Colon (tissue), 2 donors: Measurements from ENCODE around the gene MAD1L1.

ENCODE experiments used
- FAIRE-seq: peaks from 2 replicates; lab custom pipeline; 2012; peaks lifted over from hg19 to GRCh38; lab: Jason Lieb, UNC
- donor health status: control.
- donor health status: control.

The MAD1L1 gene

DNA sequence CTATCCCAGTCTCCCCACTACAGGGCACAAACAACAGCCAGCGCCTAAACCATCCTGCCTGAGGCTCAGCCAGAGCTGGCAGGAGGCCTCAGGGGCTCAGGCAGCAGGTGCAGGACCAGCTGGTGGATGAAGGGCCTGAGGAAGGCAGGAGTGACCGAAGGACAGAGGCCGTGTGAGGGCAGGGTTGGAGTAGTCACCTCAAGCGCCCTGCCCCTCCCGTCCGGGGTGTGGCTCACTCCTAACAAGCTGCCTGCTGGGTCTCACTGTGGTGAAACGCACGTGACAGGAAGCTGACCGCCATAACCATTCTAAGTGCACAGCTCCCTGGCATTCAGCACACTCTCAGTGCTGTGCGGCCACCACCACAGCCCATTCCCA is 281.6 kb downstream of the MAD1L1 start:
- no peak for FAIRE-seq

- FAIRE-seq, result no peak
Measured at GRCh38 chr7:1950452-1951158, 282.1 kb downstream of the MAD1L1 start.

- FAIRE-seq, result no peak
Measured at GRCh38 chr7:1950066-1950451, 282.7 kb downstream of the MAD1L1 start.

DNA sequence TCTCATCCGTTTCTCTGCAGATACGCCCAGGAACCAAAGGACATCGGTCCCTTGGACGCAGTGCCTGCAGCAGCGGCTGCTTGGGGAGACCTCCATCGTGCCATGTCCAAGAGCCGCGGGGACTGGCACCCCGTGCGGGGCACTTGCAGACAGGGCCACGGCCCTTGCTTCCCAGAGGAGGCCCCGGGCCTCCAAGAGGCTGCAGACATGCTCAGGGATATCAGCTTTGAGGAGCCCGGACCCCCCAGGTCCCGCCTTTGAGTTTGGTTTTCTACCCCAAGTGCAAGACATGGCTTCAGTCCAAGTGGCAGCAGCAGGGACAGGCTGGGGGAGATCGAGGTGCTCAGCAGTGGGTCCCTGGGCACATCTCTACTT is 283.1 kb downstream of the MAD1L1 start:
- FAIRE-seq, result no peak

DNA sequence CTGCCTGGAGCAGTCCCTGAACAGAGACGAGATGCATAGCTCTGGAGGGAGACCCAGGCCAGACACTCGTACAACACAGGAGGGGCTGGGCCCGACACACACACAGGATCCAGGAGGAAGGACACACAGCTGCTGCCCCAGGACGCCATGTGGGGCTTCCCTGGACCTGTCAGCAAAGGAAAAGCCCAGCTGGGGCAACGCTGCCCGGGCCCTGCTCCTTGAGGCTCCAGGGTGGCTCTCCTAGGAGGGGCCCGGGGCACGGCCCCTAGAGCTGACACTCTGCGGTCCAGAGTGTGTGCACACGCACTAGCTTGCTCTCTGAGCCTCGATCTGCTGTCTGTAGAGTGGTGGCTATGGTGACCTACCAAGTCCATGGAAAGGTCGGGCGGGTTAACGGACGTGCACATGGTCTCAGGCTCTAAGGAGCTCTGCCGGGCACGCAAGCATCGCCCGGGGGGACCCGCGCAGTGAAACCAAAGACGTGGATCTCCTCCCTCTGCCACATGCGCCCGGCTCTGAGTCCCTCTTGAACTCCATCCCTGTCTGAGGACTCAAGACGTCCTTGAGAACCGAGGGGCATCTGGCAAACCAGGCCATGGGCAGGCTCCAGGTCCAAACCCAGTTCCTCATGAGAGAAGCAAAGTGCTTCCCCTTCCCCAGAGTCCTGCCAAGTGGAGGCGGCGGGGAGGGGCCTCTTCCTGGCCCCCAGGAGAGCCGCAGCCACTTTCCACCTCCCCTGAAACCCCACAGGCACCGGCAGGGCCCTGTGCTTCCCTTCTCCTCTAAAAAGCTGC is 283.7 kb downstream of the MAD1L1 start:
- FAIRE-seq, result no peak

DNA sequence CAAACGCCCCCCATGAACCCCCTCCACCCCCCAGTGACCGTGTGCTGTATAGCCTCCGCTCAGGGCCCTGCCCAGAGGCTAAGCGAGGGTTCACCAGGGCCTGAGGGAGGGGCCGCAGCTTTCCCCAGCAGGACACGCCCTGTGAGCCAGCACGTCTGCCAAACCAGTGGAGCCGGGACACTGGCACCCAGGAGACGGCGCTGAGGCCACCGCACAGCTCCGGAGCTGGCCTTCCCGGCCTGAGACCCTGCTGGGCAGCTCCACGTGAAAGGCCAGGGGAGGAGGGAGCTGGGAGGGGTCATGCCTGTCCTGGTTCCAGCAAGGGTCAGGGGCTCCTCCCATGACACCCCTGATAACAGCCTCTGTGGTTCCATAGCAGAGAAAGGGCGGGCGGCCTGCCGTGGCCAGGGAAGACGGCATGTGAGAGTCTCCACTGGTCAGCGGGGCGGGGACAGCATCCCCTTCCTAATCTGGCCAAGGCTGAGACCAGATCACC is 284.4 kb downstream of the MAD1L1 start:
- no peak for FAIRE-seq

DNA sequence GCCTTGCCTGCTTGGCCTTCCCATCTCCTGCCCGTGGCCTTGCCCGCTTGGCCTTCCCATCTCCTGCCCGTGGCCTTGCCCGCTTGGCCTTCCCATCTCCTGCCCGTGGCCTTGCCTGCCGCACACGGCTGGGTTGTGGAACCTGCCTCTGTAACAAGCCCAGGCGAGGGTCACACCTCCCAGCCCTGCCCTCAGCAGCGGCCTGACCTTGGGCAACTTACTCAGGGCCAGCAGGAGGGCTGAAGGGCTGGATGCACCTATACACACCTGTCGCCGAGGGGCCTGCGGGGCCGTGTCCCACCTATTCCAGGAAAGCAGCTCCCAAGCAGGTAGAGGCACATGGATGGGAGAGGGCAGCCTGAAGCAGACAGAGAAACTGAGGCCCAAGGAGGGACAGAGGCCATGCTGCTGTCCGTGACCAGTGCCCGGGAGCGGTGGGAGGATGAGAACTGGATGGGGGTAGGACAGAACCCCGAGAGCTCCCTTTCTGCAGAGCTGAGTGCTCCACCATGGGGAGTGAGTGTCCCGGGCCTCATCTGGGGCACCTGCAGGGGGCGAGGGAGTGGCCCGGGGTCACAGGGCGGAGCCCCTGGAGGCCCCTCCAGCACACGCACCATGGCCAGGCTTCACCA is 285.0 kb downstream of the MAD1L1 start:
- no peak for FAIRE-seq

DNA sequence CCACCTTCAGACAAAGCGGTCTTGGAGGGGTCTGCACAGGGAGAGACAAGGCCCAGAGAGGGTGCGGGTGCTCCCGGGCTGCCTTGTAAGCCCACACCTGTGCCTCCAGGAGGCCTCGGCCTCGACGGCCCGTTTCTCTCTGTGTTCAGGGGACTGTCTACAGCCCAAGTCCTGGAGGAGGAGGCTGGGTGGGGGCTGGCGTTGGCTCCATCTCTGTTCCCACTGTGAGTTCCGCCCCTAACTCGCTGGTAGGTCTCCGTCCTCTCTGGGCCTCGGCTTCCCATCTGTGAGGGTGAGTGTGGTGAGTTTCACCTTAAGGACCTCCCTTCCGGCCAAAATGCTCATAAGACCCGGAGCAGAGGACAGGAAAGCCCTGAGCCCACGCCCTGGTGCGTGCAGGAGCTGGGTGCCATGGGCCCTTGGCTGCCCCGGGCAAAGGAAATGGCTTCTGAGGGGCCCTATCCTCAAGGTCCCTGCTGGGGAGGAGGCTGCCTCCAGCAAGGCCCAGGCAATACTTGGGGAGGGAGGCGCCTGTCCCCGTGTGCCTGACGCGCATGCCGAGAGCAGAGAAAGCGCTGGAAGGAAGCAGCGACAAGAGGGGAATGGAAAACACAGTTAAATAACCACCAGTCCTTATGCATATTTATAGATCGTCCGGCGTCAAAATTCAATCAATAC is 285.8 kb downstream of the MAD1L1 start:
- FAIRE-seq, result no peak

- no peak for FAIRE-seq
Measured at GRCh38 chr7:1946025-1946772, 286.5 kb downstream of the MAD1L1 start.

- no peak for FAIRE-seq
Measured at GRCh38 chr7:1945558-1945957, 287.2 kb downstream of the MAD1L1 start.

DNA sequence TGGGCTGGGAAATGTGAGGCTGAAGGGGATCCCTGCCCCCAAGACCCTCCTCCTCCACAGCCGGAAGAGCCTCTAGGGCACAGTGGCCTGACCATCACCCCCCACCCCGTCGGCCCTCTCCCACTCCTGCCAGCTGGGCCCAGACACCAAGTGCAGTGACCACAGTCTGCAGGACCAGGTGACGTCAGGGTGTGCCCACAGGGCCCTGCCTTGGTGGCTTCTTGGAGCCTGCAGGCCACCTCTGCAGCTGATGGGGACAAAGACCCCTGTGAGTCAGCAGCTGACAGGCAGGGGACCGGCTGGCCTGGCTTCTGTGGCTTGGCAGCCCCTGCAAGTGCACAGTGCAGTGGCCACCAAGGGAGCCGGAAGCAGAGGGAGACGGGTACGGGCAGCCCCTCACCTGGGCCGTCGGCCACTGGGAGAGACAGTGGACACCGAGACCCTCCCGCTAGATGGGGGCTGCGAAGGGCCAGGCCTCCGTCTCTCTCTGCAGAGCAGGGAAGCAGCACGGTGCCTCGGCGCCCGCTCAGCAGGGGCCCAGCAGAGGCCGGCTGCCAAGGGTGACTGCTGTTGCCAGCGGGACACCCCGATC is 288.0 kb downstream of the MAD1L1 start:
- no peak for FAIRE-seq

DNA sequence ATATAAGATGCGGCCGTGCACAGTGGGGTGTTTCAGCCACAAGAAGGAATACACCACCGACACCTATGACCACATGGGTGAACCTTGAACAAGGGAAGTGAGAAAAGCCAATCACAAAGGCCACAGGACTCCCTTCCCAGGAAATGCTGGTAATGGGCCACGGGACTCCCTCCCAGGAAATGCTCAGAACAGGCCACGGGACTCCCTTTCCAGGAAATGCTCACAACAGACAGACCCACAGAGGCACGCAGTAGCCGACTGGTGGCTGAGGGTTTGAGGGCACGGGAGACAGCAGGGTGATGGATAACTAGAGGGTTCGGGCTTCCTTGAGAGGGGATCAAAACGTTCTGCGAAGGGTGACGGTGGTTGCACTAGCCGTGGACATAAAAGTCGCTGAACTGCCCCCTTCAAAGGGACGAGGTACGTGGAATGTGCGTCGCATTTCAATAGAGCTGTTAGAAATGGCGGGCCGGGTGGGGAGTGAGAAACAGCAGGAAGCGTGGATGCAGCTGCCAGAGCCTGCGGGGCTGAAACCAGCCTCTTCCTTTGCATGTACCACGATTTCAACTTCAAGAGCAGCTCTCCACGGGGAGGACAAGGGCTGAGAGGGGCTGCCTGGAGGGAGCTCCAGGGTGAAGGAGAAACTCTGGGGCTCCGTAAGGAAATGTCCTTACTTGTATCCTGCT is 288.7 kb downstream of the MAD1L1 start:
- no peak for FAIRE-seq

GRCh38 chr7:1943326-1943725 is 289.4 kb downstream of the MAD1L1 start:
- FAIRE-seq, result no peak

- no peak for FAIRE-seq
Measured at GRCh38 chr7:1942941-1943289, 289.8 kb downstream of the MAD1L1 start.

- FAIRE-seq, result no peak
Measured at GRCh38 chr7:1942243-1942940, 290.4 kb downstream of the MAD1L1 start.

DNA sequence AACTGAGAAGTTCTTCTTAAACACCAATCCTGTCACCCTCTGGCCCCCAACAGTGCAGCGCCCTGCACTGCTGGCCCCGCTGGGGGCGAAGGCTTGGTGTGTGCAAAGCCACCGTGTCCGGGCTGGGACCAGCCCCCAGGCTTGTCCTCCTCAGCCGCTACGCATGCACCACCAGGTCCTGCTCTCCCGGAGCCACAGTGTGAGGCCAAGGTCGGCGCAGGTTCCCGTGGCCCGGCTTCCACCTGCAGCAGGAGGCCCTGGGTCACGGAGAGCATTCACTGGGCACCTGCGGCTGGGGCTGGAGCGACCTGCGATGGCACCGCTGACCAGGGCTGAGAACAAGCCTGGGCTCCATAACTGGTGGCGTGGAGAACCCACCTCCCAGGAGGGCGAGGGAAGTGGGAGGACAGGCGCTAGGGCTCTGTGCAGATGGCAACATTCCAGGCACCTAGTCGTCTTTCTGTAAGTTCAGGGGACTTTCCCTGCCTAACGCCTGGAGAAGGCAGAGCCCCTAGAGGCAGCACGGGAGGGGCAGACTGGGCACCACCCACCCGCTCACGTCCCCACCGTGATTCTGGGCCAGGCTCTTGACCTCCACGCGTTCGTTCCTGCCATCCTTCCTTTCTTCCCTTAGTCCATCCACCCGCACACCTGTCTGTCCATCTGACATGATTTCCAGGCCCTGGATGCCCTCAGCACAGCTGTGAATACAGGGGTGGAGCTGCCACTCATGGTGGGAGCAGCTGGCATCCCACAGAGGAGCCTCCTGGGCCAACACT is 291.1 kb downstream of the MAD1L1 start:
- no peak for FAIRE-seq

DNA sequence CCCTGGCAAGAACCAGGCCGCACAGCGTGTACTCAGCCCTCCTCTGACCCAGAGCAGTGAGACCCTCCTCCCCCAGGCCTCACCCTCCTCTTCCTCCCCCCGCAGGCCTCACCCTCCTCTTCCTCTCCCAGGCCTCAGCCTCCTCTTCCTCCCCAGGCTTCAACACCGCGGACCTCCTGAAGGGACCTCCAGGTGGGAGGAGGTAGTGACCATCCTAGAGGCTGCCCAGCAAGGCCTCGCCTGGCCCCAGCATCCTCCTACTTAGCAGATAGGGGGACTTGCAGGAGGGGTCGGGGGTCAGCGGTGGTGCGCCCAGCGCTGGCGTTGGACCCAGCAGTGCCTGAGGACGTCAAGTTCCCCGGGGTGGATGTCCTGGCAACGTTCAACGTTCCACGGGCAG is 291.9 kb downstream of the MAD1L1 start:
- no peak for FAIRE-seq

DNA sequence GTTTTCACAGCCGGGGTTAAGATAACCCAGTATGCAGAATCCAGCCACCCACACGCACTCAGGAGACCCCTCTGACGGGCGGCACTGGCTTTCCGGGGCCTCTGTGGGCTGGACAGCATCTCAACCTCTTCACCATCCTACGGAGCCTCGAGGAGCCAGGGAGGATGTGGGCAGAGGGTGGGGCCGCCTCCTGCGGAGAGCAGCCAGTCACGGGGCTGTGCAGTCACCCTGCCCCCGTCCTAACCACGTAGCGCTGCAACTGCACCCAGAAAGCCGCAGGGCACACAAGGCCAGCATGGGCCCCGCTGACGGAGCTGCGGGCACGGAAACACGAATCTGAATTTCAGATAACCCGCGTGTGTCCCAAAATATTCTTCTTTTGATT is 292.4 kb downstream of the MAD1L1 start:
- no peak for FAIRE-seq
